Stimulated activated CD8-positive, alpha-beta memory T cell treated with anti-CD3 and anti-CD28 coated beads, Interleukin-7, amount 100 ng/mL, for 24 hours (primary cell): ENCODE measurements around the gene TMCC3.
"Not testable (repeated sequence)": the region's sequence is repeated elsewhere in the genome, so short reads cannot be mapped to it uniquely, and the experiment has no call there.

Experiments used
- DNase-seq: peaks from one replicate; pipeline ENCODE4 v3.0.0-alpha.2; 2020; ENCODE audit warnings: low read depth

The TMCC3 gene

DNA sequence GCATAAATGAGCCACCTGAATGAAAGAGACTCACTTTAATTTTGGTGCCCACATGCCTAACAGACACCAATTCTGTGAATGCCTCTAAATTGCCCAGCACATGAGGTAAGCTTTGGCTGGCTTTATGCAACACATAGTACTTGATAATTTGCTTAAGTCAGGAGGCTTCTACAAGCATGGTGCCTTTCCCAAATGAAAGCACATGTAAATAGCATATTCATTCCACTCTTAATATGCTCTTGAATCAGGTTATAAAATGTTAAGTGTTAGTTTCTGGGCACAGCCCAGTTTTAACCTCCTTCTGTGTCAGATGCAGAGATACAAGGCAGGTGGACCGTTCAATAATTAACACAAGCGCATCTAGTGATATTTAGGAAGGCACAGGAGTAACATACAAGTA lies 15.6 kb downstream of the TMCC3 start:
- DNase-seq: no peak

DNA sequence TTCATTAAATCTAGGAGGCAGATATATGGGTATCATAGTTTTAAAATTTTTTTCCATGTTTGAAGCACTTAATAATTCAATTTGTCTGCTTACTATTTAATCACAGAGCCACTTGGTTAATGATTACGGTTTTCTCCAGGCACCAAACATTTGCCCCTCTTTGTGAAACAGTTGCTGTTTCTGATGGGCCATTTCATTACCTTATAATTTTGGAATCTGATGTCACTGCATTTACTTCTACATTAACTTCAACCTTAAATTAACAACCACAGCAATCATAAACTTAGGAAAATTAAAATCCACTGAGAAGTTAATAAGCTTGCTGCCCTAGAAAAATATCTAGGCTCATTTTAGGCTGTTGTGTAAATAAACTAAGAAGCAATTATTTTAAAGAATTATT lies 17.0 kb downstream of the TMCC3 start:
- DNase-seq: no peak

DNA sequence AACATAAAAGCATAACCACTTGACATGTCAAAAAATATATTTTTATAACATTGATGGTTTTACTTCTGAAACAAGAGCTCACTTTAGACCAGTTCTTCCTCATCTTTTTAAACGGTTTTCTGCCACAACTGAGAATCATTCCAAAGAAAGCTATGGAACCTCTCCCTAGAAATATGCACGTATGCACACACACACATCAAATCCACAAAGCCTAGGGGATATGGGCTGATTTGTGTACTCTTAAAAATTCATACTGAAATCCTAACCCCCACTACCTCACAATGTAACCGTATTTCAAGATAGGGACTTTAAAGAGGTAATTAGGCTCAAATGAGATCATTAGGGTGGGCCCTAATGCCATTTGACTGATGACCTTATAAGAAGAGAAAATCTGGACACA lies 19.3 kb downstream of the TMCC3 start:
- DNase-seq: no peak

DNA sequence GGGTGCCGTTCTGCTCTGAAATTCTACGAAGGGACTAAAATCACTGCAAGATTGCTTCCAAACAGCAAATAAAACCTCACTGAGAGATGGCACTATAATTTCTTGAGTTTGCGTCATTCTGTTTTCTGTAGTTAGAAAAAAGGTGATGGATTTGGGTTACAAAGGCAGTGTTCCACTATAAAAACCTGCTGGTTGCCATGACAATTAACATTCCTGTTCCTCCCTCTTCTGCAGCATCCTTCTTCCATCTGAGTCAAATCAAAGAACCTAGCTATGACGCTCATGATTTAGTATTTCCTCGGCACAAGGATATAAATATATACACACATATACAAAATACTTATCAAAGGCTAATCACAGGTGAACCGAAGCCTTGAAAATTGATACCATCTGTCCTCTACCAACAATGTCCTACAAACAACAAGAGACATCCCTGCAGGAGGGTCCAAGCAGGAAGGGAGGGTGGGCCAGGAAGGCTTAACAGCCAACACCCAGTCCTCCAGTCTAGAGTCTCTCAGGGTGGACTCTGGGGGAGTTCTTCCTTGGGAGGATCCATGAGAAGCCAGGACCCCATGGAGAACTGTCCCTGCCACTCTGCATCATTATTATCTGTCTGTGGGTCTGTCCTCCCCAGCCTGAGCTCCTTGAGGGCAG lies 21.4 kb downstream of the TMCC3 start:
- no peak for DNase-seq

DNA sequence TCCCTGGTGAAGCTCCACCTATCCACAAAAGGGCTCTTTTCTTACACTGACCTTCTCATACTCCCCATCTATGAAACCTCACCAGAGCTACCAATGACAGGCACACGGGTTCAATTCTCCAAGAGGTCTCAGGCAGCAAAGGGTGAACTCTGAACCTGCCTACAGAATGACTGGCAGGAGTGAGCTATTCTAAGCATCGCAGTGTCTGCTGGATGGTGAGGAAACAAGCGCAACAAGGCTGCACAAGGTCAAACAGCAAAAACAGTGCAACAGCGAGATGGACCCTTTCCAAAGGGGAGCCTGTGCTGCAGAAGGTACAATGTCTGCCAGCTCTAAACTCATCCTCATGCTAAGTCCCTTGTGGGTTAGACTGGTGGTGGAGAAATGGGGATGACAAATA lies 22.0 kb downstream of the TMCC3 start:
- DNase-seq: no peak

DNA sequence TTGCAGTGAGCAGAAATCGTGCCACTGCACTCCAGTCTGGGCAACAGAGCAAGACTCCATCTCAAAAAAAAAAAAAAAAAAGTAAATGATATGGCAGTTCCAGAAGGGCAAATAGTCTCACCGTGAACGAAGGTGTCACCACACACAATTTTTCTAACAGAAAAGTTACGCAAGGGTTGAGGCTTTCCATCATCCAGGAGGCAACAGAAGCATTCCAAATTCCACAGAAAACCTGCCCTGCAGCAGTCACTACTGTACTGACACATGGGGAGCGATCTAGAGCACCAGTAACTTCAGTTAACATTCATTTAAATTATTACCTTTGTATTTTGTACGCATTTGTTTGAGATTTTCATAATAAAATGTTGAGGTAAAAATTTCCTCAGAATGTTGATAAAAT lies 24.8 kb downstream of the TMCC3 start:
- no peak for DNase-seq

DNA sequence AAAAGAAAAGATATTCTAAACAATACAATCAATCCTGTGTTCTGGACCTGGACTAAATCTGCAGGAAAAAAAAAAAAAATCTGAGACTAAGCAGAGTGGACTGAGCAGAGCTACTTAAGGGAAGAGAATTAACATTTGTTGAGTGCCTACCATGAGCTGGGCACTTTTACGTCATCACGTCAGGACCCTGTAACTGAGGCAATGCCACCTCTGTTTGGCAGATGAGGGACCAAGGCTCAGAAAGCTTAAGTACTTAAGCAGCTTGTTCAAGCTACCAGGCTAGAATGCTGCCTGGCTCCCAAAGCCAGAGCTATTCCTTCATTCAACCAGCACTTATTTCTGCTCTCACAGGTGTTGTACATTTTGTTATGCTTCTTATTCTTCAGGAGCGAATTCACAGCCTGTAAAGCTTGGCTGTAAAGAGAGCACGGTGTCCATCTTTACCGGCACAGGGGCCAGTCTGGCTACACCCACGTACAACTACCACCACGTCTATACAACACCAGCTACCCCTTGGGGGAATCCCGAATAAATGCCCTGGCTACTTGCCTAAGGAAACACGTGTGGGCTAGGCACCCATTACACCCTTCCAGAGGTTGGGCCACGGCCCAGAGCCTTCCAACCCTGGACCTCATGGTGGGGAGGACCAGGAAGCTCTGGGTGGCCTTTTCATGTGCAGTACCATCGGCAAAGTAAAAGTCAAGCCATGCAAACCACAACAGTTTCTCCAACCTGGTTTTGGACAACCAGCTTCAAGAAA lies 27.0 kb downstream of the TMCC3 start:
- no peak for DNase-seq

DNA sequence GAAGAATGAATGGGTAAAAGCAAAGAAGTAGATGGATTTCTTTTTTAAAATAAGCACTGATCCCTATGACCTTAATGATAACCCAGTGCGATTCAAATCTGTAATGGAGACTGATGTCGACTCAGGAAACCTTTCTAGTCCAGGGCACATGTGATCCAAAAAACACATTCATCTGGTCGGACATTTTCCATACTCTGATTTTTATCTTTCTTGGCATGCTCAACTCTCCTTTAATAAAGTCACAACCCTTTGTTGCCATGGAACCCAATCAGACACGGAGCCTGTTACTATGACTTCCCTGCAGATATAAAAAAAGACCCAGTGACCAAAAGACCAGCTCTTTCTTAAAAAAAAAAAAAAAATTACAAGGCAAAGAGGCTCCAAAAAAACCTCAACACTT lies 27.9 kb downstream of the TMCC3 start:
- no peak for DNase-seq

DNA sequence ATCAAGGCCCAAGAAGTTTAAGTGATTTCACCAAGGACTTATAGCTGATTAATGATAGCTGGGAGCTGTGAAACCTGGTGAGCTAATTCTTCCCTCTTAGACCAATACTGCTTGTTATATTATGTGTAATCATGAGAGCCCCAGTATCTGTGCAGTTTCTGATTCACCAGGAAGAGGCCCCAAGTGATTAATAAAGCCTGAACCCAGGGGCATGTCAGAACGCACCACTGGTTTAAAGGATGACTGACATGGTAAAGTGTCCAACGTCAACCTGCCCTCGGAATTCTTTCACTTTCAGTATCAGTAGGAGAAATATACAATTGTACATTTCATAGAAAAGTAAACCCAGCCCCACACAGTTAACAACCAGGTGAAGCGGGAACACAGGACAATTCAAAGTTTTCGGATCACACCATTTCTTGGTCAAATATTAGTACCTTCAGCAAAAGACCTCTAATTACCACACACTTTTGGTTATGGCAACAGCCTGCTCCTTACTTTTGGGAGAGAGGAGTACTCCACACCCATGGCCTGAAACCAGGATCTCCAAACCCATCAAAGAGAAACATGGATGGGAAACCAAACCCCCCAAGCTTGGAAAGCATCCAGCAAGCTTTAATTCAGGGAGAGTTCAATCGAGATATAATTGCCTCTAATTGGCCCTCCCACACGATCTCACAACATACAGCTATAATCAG lies 28.5 kb downstream of the TMCC3 start:
- DNase-seq: no peak

DNA sequence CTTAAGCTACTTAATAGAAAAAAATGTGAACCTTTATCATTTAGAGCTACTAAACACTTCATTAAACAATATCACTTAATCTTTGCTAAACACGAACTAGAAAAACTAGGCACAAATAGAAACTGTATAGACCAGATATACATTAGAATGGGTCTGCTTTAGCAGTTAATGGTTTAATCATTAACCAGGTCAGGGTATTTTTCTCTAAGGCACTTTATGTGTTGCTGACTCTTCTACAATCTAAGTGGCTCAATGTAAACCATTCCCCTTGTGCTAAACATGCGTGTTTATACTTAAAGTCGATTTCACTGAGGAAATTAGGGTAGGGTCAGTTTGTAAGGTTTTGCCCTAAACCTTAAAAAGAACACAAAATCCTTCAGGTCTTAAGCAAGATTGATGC lies 29.7 kb downstream of the TMCC3 start:
- DNase-seq: no peak

DNA sequence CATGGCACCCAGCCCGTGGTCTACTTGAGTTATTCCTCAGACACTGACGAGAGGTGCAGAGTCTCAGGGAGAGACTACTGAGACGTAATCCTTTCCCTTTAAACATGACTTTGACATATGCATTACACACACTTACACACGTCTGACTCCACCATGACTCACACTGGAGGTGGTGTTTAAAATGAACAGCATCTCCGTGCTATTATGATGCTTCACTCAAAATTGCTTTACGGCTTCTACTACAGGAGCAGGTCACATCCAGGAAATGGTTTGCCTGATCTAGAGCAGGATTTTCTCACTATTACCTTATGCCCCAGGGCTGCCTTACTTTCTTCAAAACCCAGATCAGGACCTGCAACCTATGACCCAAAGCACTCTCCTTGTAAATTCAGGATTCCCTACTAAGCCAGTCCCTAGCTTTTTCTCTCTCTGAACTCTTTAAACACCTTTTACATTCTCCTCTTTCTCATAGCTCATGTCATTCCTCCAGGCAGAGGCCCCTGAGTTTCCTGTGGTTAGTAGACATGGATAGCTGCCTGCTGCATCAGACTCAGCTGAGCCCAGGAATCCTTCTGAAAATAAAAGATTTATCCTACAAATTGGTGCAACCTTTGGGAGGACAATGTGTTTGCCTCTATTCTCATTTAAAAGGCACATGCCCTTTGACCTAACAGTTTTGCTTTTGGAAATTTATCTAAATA lies 31.2 kb downstream of the TMCC3 start:
- DNase-seq: no peak

DNA sequence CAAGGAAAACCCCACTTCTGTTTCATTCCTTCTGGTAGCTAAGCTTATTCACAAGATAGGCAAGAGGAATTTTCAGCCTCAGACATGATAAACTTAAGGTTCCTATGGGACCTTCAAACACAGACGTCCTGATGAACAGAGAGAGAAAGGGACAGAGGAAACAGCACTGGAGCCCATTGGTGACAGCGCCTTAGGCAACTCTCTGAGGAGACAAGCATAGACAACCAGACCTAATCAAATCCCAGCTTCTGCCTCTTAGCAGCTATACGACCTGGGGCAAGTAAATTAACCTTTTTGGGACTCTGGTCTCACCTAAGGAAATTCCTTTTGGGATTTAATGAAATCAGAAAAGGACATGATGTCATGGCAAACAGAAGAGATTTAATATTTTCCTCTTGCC lies 33.3 kb downstream of the TMCC3 start:
- DNase-seq: no peak

DNA sequence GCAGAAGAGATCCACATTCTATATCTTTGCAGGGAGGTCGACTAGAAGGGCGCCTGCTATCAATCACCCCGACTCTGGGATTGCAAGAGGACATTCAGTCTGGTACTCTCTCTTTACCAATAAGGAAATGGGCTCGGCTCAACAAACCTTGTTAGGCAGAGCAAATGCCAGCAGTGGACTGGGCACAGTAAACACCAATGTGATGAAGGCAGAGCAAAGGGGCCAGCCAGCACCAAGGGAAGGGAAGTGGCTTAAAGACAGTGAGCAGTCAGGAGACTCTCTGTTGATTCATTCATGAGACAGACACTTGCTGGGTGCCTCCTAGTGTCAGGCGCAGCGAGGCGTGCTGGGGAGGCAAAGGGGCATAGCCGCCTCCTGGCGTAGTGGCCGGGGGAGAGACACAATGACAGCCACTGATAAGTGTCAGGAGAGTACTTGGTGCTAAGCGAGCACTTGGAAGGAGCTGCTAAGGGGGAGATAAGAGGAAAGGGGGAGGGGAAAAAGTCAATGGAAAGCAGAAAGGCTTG lies 34.1 kb downstream of the TMCC3 start:
- no peak for DNase-seq

DNA sequence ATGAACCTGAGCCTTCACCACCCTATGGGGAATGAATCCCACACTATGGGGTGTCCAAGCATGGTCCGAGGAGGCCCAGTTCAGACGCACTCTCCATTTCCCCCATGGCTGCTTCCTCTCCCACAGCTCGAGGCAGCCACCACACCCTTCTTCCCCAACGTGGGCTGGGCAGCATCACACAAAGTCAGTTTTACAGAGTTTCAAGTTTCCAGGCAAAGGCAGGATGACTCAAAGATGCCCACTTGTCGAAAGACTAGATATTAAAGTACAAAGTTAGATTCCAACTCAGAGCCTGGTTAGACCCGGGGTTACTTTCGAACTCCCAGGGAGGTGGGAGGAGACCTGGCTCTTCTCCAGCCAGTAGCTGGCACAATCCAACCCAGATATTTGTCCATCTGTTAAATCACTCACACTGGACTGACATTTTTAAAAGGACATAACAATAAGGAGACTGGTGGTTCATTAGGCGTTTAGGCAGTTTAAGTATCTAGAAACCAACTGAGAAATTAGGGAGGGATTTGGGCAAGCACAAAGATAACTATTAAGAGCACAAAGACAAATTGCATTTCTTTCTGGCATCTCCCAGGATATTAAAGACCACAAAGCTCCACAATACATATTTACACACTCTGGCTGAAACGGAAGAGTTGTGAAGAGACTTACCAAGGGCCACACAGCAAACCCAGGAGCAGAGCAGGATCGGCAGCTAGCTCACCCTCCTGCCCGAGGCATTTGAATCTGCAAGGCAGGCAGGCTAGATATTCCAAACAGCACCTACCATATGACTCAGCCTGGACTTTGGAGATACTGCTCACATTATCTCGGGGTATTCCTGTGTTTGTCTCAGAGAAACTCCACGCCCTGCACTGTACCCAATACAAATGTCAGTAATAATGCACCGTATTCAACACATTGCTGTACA lies 34.8 kb downstream of the TMCC3 start:
- DNase-seq: no peak

DNA sequence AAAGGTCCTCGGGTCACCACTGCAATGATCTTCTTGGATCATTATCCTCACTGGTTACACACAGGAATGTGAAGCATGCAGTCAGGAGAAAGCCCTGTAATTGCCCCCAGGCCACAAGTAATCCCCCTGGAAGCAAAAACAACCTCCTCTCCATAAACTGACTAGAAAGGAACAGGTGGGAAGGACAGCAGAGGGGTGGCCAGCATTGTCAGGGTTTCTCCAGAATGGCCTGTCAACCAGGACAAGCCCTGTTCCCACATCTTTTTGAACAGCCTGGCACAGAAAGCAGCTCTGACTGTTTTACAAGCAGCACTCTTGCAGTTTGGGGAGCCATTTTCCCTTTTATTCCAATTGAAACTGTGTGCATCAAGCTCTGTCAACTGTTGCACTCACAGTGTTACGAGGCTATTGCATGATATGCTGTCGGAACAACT lies 36.1 kb downstream of the TMCC3 start:
- DNase-seq: no peak

DNA sequence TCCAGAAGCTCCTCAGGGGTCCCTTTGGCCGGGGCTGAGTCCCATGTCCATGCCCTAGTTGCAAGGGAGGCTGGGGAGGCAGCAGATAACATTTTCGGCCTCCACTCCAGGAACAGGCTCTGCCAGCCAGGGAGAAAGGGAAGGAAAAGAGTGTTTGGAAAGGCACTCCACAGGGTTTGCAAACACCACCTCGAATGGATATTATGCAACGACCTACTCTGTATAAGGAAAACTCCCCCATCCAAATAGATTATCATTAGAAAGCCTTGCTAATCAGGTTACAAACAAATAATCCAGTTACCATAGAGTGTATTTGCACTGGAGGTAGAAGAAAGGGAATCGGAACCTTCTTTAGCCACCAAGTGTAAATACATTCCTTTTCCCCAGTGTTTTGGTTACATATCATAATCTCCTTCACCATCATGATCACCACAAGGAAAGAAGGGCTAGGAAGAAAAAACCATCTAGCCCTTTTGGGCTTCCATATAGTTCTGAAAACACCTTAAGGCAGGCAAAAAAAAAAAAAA lies 40.4 kb downstream of the TMCC3 start:
- DNase-seq: no peak

DNA sequence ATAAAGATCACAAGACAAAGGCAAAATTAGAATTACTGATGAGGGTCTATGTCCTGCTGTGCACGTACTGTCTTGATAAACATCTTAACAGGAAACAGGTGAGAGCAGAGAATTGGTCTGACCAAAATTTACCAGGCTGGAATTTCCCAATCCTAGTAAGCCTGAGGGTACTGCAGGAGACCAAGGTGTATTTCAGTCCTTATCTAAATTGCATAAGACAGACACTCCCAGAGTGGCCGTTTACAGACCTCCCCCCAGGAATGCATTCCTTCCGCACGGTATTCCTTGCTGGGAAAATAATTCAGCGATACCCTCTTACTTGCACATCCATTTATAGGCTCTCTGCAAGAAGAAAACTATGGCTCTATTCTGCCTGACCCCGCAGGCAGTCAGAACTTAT lies 43.5 kb downstream of the TMCC3 start:
- DNase-seq: not testable (repeated sequence)

DNA sequence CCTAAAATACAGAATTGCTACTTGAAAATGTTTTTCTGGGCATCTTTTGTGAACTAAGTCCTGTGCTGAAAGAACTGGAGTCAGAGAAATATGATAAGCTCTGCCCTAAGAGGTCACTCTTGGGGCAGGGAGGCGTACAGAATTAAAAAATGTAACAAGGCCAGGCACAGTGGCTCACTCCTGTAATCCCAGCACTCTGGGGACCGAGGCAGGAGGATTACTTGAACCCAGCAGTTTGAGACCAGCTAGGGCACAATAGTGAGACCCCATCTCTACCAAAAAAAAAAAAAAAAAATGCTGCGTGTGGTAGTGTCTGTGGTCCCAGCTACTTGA lies 46.0 kb downstream of the TMCC3 start:
- DNase-seq: no peak

DNA sequence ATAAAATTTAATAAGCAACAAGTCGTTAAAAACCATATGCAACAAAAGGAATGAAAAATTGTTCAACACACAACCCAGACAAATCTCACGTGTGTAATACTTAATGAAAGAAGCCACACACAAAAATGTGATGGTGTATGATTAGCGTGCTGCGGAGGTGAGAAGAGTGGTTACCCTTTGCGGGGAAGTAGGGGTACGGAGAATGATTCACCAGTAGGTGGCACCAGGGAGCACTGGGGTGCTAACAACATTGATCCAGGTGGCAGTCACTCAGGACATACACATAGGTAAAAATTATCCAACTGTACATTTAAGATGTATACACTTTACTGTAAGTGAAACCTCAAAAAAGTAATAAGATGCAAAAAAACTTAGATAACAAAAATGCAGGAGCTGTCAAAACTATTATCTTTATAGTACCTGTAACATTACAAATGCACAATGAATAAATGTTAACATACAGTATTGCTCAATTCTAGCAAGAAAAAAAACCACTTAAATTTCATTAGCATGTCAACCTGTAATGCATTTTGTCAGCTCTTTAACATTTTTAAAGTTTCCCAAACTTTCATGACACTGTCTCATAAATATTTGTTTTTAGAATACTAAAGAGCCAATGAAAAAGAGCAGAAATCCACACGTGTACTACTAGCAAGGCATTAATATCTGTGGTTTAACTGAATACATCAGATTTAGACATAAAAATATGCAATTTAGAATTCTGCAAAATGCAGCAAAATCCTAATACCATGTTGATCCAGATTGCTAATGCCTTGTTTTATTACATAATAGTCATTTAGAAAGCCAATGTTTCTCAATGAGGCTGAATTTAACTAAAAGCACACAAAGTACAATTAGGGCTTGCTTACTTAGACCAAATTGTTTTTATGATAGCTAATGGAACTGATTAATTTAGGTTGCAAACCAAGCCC lies 46.7 kb downstream of the TMCC3 start:
- DNase-seq: peak; percentile 24

DNA sequence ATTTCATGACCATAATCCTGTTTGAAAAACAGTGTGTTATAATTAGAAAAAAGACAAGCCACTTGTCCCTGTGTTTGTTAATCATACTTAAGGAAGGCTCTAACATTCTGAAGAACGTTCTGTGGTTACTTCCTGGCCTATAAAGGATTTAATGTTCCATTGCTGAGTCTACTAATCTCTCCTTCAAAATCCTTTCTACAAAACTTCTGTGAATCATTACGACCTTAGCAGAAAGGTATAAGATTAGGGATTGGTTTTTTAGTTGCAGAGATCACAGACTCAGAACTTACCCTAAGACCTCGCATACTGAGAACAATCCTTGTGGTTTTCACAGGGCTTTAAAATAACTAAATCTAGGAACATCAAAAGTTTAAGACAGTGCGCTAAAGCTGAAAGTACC lies 48.3 kb downstream of the TMCC3 start:
- DNase-seq: no peak
